Activated CD8-positive, alpha-beta T cell treated with anti-CD3 and anti-CD28 coated beads, Interleukin-2, amount 10 ng/mL, durations not matched to agents 7 days and 5 days (primary cell): ENCODE measurements around the gene IFNLR1. TPM values are rescaled to one million over a fixed set of nuclear protein-coding genes. Genes with fewer than 3 reads are reported as not detected.

Source experiments
- ATAC-seq: fragments of 150-1000 bp; cut with Tn5 transposase; one replicate; pipeline ENCODE4 v1.10.0; 2021; ENCODE audit warnings: moderate library complexity
- CTCF ChIA-PET: fragments of 350-600 bp; sonication (Branson Sonifier 250); formaldehyde crosslinking; loops from one replicate; lab custom pipeline; 2021; ENCODE audit warnings: antibody characterized with exemption; lab: Charles Lee
- POLR2A ChIA-PET: fragments of 350-600 bp; sonication (Branson Sonifier 250); formaldehyde crosslinking; loops from one replicate; lab custom pipeline; 2021; ENCODE audit warnings: antibody characterized with exemption; lab: Charles Lee
- DNase-seq: peaks from one replicate; pipeline ENCODE4 v3.0.0-alpha.2; 2020
- H3K27ac Mint-ChIP-seq: one replicate; pipeline ENCODE4 v1.8.0; 2021; ENCODE audit warnings: mild to moderate bottlenecking, mixed read lengths
- H3K27me3 Mint-ChIP-seq: one replicate; pipeline ENCODE4 v1.8.0; 2021; ENCODE audit warnings: low read depth, mixed read lengths
- H3K36me3 Mint-ChIP-seq: one replicate; pipeline ENCODE4 v1.8.0; 2021; ENCODE audit warnings: low read depth, mixed read lengths
- H3K4me1 Mint-ChIP-seq: one replicate; pipeline ENCODE4 v1.8.0; 2021; ENCODE audit warnings: low read depth, mixed read lengths
- H3K4me3 Mint-ChIP-seq: one replicate; pipeline ENCODE4 v1.8.0; 2021; ENCODE audit warnings: mild to moderate bottlenecking, mixed read lengths
- H3K9me3 Mint-ChIP-seq: one replicate; pipeline ENCODE4 v1.8.0; 2022; ENCODE audit warnings: mixed read lengths; ENCODE audit not compliant: insufficient read depth
- total RNA-seq, 2 experiments: library from RNA; stranded (reverse); gene quantifications; one replicate each; pipeline ENCODE4 v1.2.3, GENCODE V29; 2021

IFNLR1 gene
- total RNA-seq, 2 experiments from 2014 or later: 2.6 to 4.0 TPM

DNA sequence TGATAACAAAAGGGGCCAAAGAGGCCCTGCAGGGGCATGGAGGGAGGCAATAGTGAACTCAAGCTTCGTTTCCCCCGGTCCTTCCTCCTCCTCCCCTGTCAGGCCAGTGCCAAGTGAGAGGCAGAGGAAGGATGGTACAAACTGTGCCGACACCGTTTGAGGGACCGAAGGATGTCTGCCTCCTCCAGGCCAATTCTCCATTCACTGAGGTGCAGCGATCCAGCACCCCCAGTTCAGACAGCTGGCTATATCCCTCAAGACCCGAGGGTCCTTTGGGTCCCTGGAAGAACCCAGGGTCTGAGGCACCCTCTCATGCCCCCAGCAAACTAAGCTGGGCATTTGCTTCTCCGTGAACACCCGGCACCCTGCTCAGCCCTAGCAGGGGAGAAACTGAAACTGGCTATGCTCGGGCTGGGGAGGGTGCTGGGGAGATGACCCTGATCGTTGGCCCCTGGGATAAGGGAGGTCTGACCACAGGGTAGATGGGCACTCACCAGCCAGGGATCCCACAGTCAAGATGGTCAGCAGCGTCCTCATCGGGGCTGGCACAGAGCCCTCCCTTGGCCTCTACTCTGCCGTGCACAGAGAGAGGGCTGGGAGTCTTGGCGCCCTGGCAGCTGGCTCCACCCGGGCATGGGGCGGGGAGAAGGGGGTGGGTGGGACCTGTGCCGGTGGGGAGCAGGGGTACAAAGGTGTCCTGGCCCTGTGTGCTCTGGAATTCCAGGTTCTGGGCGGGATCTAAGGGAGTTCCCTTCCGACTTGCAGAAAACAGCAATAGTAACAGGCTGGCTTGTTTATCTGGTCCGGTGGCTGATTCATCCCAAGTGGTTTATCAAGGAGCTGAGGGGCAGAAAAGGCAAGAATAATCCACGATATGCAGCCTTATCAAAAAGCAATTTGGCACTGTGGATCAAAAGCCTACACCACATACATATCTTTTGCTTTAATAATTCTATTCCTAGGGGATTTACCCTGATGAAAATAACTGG lies 44.2 kb downstream of the IFNLR1 start, which contains the start of gene IL22RA1:
IL22RA1 (minus strand) TSS at position 595 of the 989 bp plus-strand sequence; CDS start at position 537, 58 bp downstream.
- POLR2A ChIA-PET: interaction anchor here (0.5 to 0.6 kb wide), 2 partner anchors 24 to 426 kb away, joined by 3 read pairs; no protein-coding TSS in a partner anchor
- Mint-ChIP-seq H3K27ac (no peak within 1 kb of the TSS), H3K36me3 (no peaks in the 10 kb centered on the region), H3K4me1 (peaks cover 7% of the 10 kb centered on the region), H3K9me3 (no peaks in the 10 kb centered on the region), H3K27me3 (peaks cover 14% of the 10 kb centered on the region), H3K4me3 (no peak within 1 kb of the TSS)
- CTCF ChIA-PET: interaction anchor here (0.6 to 2.5 kb wide), 2 partner anchors 8 to 475 kb away, joined by 3 to 9 read pairs; no protein-coding TSS in a partner anchor
- no peak for DNase-seq
- no peak for ATAC-seq

DNA sequence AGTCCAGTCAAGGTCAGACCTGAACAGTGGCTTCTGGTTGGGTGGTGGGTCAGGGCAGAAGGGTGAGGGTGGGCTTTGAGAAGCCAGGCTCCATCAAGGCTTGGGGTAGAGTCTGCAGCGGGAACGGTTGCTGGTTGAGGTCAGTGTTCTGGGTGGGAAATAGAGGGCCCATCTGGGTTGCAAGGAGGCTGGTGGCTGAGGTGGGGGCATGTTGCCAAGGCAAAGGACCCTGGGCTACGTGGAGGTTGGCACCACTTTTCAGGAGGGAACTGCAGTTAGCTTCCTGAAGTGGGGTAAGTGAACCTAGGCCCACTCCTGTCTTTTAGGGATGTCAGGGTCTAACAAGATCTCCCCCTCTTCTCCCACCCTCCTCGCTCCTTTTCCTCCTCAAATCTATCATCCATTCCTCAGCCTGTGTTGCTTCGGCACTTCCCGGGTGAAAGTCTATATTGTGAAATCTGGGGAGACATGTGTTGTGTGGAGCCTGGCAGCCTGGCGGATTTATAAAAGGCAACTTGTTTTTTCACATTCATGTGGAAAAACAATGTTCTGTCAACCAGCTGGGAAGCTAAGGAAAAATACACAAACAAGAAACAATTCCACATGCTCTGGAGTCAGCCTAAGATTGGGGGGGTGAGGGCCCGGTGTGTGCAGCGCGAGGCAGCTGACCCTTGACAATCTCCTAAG lies 45.6 kb downstream of the IFNLR1 start:
- ATAC-seq (no peak), DNase-seq (no peak)
- no peak overlapping the region for H3K27ac Mint-ChIP-seq
- H3K4me1 Mint-ChIP-seq: peaks cover 7% of the 10 kb centered on the region
- peaks cover 11% of the 10 kb centered on the region for H3K27me3 Mint-ChIP-seq
- ChIA-PET CTCF (interaction anchor here (2.5 kb wide), 1 partner anchor 9 kb away, joined by 9 read pairs; no protein-coding TSS in a partner anchor), POLR2A (no interaction called here)
- H3K36me3 Mint-ChIP-seq: no peaks in the 10 kb centered on the region
- no peak overlapping the region for H3K4me3 Mint-ChIP-seq
- H3K9me3 Mint-ChIP-seq: no peaks in the 10 kb centered on the region

DNA sequence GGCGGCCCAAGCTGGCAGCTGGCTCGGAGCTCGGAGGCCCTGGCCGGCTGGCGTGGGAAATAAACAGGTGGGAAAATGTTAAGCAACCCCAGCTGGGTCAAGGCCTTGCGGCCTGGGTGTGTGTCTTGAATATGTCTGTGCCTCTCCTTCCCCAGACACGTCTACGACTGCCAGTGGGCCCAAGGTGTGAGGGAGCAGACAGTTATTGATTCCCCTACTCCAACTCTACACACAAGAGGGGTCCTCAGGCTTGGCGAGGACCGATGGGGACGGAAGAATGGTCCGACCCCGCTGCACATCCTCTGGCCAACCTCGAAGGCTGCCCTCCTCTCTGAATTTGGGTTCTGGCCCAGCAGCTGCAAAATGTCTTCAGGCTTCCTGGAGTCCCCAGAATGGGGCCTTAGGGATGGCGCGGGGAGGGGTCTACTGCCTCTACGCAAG lies 46.3 kb downstream of the IFNLR1 start:
- CTCF ChIA-PET: interaction anchor here (2.5 kb wide), 1 partner anchor 10 kb away, joined by 9 read pairs; no protein-coding TSS in a partner anchor
- no peaks in the 10 kb centered on the region for H3K36me3 Mint-ChIP-seq
- H3K27me3 Mint-ChIP-seq: peaks cover 12% of the 10 kb centered on the region
- no peak overlapping the region for H3K4me3 Mint-ChIP-seq
- DNase-seq: no peak
- H3K9me3 Mint-ChIP-seq: no peaks in the 10 kb centered on the region
- POLR2A ChIA-PET: no interaction called here
- ATAC-seq: no peak
- no peak overlapping the region for H3K27ac Mint-ChIP-seq
- H3K4me1 Mint-ChIP-seq: peaks cover 7% of the 10 kb centered on the region

DNA sequence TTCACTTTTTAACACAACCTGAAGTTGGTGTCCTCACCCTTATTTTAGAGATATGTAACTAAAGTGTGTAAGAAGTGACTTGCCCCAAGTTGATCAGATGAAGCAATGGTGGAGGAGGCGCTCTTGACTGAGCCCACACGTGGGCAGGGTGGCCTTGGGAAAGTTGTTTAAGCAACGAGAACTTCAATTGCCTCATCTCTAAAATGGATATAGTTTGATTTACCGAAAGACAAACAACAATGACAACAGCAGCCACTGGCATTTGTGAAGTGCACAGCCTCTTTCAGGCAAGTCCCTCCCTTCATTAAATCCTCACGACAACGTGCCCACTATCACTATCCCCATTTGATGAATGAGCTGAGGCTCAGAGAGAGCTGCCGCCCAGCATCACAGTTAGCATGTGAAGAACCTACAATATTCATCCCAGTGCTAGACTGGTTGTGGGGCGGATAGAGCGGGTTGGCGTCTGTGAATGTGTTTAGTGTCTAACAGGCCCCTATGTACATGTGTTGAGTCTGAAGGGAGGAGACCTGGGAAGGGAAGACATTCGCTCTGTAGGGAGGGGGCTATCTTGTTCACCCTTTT lies 47.2 kb downstream of the IFNLR1 start:
- ChIA-PET POLR2A (no interaction called here), CTCF (interaction anchor here (2.0 kb wide), 1 partner anchor 10 kb away, joined by 5 read pairs; no protein-coding TSS in a partner anchor)
- peaks cover 7% of the 10 kb centered on the region for H3K4me1 Mint-ChIP-seq
- H3K4me3 Mint-ChIP-seq: no peak overlapping the region
- peaks cover 13% of the 10 kb centered on the region for H3K27me3 Mint-ChIP-seq
- no peak overlapping the region for H3K27ac Mint-ChIP-seq
- no peaks in the 10 kb centered on the region for H3K36me3 Mint-ChIP-seq
- DNase-seq (no peak), ATAC-seq (no peak)
- peaks cover 3% of the 10 kb centered on the region for H3K9me3 Mint-ChIP-seq

DNA sequence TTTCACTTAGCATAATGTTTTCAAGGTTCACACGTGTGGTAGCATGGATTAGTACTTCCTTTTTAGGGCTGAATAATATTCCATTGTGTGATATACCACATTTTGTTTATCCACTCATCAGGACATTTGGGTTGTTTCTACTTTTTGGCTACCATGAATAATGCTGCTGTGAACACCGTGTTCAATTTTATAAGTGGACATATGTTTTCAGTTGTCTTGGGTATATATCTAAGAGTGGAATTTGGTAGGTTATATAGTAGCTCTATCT lies 47.9 kb downstream of the IFNLR1 start:
- ATAC-seq: no peak
- no peak overlapping the region for H3K4me3 Mint-ChIP-seq
- H3K27me3 Mint-ChIP-seq: peaks cover 17% of the 10 kb centered on the region
- ChIA-PET POLR2A (no interaction called here), CTCF (interaction anchor here (0.6 to 2.0 kb wide), 2 partner anchors 11 to 12 kb away, joined by 3 to 5 read pairs; no protein-coding TSS in a partner anchor)
- H3K9me3 Mint-ChIP-seq: peaks cover 6% of the 10 kb centered on the region
- H3K36me3 Mint-ChIP-seq: no peaks in the 10 kb centered on the region
- H3K4me1 Mint-ChIP-seq: peaks cover 7% of the 10 kb centered on the region
- no peak overlapping the region for H3K27ac Mint-ChIP-seq
- no peak for DNase-seq

DNA sequence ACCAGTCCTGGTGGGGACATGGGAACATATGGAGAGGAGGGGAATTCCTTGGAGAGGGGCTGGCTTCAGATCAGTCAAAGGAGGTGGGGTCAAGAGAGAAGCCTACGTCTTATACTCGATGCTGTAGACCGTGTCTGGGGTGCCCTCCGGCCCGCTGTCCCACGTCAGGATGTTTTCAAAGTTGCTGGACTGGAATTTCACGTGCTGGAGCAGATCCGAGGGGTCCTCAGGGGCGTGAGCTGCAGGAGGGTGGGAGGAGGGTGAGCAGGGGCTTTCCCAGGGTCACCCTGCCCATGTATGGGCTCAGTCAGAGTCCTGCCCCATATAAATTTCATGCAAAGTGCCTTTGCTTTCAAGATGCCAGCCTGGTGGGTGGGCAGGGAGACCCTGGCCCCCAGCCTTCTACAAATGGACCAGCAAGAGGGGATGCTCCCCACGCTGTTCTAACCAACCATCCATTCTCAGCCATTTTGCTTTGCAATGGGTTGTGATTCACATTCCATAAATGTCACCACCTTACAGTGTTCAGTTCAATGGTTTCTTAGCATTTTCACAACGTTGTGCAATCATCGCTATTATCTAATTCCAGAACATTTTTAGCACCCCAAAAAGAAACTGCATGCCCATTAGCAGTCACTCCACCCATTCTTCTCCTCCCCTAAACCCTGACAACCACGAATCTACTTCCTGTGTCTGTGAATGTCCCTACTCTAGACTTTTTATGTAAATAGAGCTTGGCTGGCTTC lies 48.4 kb downstream of the IFNLR1 start:
- H3K36me3 Mint-ChIP-seq: no peaks in the 10 kb centered on the region
- CTCF ChIA-PET: interaction anchor here (0.6 to 2.0 kb wide), 2 partner anchors 11 to 12 kb away, joined by 3 to 5 read pairs; no protein-coding TSS in a partner anchor
- DNase-seq (no peak), ATAC-seq (no peak)
- H3K27me3 Mint-ChIP-seq: peaks cover 19% of the 10 kb centered on the region
- H3K9me3 Mint-ChIP-seq: peaks cover 6% of the 10 kb centered on the region
- H3K4me1 Mint-ChIP-seq: peaks cover 7% of the 10 kb centered on the region
- POLR2A ChIA-PET: no interaction called here
- no peak overlapping the region for H3K27ac Mint-ChIP-seq
- H3K4me3 Mint-ChIP-seq: no peak overlapping the region

DNA sequence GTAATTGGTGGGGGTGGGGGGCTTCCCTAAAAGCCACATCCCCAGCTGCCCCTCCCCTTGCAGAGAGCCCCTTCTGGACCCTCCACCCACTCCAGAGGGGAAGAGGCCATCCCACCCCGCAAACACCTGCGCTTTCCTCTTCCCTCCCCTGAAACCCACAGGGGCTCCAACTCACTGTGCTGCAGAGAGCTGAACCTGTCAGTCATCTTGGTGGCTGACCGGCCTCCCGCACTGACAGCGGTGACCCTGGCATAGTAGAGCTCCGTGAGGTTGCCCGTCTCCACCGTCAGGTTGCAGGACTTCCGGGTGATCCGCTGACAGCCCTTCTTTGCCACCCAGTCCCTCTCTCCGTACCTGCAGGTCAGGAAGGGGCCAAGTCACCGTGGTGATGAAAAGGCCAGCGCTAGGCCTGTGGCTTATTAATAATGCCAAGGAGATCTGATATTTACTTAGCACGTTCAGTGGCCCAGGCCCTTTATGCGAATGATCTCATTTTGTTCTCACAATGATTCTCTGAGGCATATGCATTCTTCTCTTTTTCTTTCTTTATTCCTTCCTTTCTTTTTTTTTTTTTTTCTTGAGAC lies 50.0 kb downstream of the IFNLR1 start:
- Mint-ChIP-seq H3K27me3 (peaks cover 22% of the 10 kb centered on the region), H3K4me1 (peaks cover 7% of the 10 kb centered on the region), H3K4me3 (no peak overlapping the region), H3K27ac (no peak overlapping the region), H3K9me3 (peaks cover 6% of the 10 kb centered on the region), H3K36me3 (no peaks in the 10 kb centered on the region)
- POLR2A ChIA-PET: no interaction called here
- ATAC-seq (no peak), DNase-seq (no peak)
- CTCF ChIA-PET: interaction anchor here (0.9 kb wide), 1 partner anchor 13 kb away, joined by 3 read pairs; no protein-coding TSS in a partner anchor

DNA sequence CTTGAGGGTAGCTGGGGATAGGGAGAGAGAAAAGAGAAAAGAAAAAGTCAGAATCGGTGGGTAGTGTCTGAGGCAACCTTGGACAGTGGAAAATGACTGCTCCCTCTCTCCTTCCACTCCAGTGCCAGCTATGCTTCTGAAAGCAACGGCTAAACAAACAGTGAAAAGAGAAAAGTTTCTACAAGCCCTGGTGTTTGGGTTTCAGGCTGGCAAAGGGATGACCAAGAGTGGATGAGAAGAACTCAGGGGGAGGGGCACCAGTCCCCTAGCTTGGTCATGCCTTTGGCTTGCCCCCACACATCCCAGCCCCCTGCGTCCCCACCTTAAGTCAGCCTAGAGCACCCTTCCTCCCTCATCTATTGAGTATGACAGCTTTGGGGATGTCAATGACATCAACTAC lies 52.7 kb downstream of the IFNLR1 start:
- ChIA-PET CTCF (interaction anchor here (3.4 kb wide), 1 partner anchor 16 kb away, joined by 13 read pairs; no protein-coding TSS in a partner anchor), POLR2A (no interaction called here)
- H3K9me3 Mint-ChIP-seq: peaks cover 6% of the 10 kb centered on the region
- H3K4me3 Mint-ChIP-seq: no peak overlapping the region
- peaks cover 26% of the 10 kb centered on the region for H3K27me3 Mint-ChIP-seq
- H3K4me1 Mint-ChIP-seq: peaks cover 7% of the 10 kb centered on the region
- H3K27ac Mint-ChIP-seq: no peak overlapping the region
- no peak for DNase-seq
- no peak for ATAC-seq
- H3K36me3 Mint-ChIP-seq: no peaks in the 10 kb centered on the region

DNA sequence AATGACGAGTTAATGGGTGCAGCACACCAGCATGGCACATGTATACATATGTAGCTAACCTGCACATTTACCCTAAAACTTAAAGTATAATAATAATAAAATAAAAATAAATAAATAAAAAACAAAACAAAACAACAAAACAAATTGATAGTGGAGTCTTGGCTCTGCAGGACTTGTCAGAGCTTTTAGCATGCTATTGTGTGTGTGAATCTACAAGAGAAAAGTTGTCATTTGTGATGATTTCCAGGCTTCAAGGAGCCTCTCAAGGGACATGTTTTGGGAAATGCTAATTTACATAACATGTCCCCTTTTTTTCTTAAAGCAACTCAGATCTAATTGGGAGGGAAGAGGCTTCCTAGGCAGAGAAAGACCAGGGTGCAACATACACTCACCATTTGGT lies 53.3 kb downstream of the IFNLR1 start:
- ATAC-seq (no peak), DNase-seq (no peak)
- Mint-ChIP-seq H3K4me1 (peaks cover 1% of the 10 kb centered on the region), H3K27ac (no peak overlapping the region), H3K27me3 (peaks cover 27% of the 10 kb centered on the region), H3K36me3 (no peaks in the 10 kb centered on the region), H3K9me3 (peaks cover 6% of the 10 kb centered on the region), H3K4me3 (no peak overlapping the region)
- POLR2A ChIA-PET: no interaction called here
- CTCF ChIA-PET: interaction anchor here (3.4 kb wide), 1 partner anchor 17 kb away, joined by 13 read pairs; no protein-coding TSS in a partner anchor

DNA sequence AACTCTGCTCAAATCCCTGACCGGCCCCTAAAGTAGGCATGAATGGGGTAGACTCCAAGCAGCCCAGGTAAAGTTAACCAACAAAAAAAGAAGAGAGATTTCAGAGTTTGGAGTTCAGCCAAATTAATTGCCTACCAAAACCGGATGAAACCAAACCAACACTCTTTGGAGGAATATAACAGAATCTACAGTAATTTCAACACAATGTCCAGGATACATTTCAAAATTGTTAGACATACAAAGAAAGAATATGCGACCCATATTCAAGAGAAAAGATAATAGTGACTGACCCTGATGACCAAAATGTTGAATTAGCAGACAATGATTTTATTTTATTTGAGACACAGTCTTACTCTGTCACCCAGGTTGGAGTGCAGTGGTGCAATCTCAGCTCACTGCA lies 56.7 kb downstream of the IFNLR1 start:
- peaks cover 22% of the 10 kb centered on the region for H3K27me3 Mint-ChIP-seq
- no peak overlapping the region for H3K27ac Mint-ChIP-seq
- DNase-seq (no peak), ATAC-seq (no peak)
- no peaks in the 10 kb centered on the region for H3K36me3 Mint-ChIP-seq
- ChIA-PET POLR2A (no interaction called here), CTCF (interaction anchor here (1.0 kb wide), 1 partner anchor 20 kb away, joined by 4 read pairs; no protein-coding TSS in a partner anchor)
- no peak overlapping the region for H3K4me3 Mint-ChIP-seq
- H3K9me3 Mint-ChIP-seq: peaks cover 6% of the 10 kb centered on the region
- H3K4me1 Mint-ChIP-seq: no peaks in the 10 kb centered on the region
